Spleen (tissue), 3 donors: ENCODE data around the gene FRAS1.

Experiments
- POLR2A ChIP-seq, 3 donors: fragments of 450-650 bp; IDR thresholded peaks; one replicate each; pipeline ENCODE4 v1.5.1; 2017; ENCODE audit warnings: antibody characterized with exemption in 3 of 3, mild to moderate bottlenecking in 1 of 3
- POLR2AphosphoS5 ChIP-seq, 3 donors: sonication (generic); formaldehyde crosslinking; IDR thresholded peaks; one replicate each; pipeline ENCODE4 v1.5.1; 2017; ENCODE audit warnings: antibody characterized with exemption in 3 of 3

DNA sequence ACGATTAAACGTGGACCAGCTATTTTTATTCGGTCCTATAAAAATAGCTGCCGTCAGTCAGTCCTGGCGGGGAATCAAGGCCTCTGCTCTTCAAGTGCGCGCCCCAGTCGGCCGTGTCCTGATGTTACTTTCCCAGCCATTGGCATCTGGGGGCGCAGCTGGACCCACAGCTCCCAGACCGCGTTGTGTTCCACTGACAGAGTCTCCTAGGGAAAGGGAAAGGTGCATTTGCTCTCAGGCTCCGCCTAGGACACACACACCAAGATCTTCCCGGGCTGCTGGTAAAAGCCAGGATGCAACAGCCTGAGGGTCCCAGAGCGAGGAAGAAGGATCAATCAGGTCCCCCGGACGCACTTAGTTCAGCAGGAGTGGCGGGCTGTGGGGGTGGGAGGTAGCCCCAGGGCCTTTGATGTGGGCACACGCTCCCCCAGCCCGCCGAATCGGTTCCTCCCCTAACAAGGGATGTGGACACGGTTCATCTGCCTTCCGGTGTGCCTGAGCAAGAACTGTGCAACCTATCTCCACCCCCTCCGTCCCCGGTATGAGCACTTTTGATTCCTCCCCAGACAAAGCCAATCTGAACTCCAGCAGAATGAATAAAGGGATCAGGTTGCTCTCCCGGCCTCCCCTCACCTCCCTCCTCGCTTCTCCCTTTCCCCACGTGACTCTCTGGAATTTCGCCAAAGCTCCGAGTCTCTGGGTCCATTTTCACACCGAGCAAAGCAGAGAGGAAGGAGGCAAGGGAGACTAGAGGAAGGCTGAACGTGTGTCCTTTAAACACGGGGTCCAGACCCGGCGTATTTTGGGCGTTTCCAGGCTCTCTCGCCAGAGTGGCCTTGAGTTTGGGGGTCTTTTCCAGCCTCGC is 626 bp upstream of the FRAS1 start:
- TF ChIP-seq POLR2AphosphoS5 (IDR thresholded peaks at IDR 0.05) (no peak), POLR2A (IDR thresholded peaks at IDR 0.05) (no peak)
